Activated CD8-positive, alpha-beta memory T cell treated with anti-CD3 and anti-CD28 coated beads for 4 hours (primary cell): ENCODE measurements around the gene ELAVL3.
"Not testable (repeated sequence)": the region's sequence is repeated elsewhere in the genome, so short reads cannot be mapped to it uniquely, and the experiment has no call there.

ENCODE experiments used
- DNase-seq, 2 donors: peaks; one replicate each; pipeline ENCODE4 v3.0.0-alpha.2; 2020; ENCODE audit warnings: low read depth in 2 of 2

ELAVL3 gene

DNA sequence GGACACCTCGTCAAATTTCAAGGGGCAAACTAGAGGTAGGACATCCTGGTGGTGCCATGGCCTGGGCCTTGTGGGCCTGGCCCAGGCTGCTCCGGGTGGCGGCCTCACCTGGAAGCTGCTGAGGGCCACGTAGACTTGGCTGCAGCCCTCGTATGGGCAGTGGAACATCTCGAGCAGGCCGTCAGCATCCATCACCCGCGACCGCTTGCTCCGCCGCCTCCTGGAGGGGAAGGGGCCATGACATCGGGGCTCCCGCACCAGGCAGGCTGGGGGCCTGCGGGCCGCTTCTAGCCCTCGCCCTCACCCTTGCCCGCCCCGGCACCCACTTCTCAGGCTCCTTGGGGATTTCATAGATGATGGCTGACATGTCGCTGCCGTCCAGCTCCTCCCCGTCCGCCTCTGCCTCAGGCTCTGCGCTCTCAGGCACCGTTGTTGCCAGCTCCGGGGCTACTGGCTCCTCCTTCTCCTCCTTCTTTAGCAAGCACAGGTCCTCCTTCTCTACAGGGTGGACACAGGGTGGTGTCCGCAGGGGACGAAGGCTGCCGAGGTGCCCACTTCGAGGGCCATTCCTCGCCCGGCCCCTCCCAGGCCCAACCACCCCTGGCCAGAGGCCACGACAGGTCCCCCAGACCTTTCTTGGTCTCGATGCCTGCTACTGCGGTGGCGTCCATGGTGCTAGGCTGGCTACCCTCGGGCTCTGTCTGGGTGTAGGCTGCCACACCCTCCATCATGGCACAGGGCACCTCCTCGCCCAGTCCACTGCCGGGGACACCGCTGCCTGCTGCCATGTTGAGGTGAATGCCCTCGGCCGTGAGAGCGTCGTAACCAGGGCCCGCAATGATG is 6.0 kb upstream of the ELAVL3 start:
- DNase-seq: no peak

DNA sequence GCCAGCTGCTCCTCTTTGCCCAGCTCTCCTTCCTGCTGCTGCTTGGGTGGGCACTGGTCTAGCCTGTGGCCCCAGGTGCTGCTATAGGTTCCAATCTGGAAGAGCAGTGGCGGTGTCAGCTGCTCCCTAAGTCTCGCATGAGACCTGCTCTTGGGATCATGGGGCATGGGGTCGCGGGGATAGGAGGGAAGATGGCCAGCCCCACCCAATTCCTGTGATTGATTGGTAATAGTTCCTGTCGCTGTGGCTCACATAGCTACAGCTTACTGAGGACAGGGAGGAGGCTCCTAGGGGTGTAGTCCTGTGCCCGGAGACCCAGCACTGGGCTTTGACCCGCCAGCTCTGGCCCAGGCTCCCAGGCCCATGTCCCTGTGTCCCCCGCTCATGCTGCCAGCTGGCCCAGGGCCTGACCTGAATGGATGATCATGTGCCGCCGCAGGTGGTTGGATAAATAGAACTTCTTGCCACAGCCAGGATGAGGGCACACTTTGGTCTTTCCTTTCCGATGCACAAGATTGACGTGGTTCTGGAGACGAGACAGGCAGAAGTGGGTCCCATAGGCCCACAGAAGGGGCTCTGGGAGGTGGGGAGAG is 4.5 kb upstream of the ELAVL3 start:
- DNase-seq: no peak

DNA sequence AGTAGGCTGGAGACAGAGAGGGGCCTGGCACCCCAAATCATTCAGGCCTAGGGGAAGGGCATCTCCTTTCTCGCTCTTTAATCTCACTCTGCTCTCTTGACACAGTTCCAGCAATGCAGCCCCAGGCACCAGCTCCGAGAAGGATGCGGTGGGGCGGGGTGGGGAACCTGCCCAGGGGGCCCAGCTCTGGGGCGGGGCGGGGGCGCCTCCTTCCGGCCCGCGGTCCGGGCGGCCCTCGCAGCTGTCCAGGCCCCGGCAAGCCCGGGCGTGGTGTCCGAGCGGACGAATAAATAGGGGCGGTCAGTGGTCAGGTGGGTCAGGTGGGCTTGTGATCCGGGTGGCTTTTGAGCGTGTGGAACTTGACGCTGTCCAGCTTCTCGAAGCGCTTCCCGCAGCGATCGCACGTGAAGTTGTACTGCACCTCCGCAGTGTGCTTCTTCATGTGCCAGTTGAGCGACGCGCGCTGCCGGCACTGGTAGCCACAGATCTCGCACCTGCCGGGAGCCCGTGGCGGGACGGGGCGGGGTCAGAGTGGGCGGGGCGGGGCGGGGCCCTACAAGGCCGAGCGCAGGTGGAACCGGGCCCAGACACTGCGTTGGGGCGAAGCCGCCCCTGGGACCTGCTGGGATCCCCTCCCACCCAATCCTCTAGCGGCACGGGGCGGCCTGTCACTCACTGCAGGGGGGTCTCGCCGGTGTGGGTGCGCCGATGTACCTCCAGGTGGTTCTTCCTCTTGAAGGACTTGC is 2.7 kb upstream of the ELAVL3 start:
- DNase-seq: no peak

- peak; percentile 49 to 69 for DNase-seq
Observed at GRCh38 chr19:11482384-11483050, 1.7 kb upstream of the ELAVL3 start.

DNA sequence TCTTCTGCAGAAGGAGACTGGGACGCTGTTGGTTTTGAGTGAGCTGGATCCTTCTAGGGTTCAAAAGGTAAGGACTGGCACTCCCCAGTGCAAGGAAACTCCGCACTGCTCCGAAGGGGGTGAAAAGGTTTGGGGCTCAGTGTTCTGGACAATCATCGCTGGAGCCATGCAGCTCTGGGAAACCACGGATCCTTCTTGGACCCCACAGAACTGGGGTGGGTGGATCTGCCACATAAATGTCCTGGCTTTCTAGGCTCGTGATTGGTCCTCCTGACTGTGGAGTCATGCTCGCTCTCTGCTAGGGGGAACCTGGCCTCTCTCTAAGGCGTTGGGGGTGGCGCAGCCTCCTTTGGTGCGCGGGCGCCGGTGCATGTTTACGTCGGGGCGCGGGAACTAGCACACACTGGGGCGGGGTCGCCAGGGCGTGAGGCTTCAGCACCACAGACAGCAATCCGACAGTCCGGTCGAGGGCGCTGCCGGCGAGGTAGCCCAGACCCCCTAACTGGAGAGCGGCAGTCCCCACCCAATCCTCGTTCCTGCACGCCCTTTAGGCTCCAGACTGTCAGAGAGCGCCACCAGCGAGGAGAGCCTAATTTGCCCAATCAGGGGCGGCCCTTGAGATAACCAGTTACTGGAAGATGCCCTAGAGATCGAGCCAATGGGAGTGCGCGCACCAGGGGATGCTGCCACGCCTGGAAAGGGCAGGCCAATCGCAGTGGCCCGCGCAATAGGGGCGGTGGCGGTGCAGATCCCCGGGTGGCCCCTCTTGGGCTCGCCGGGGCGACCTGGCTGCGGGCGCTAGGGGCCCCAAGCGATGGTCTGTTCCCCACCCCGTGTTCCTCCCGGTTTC is 913 bp upstream of the ELAVL3 start:
- peak; percentile 21 to 50 for DNase-seq

GRCh38 chr19:11479898-11480714 is 740 bp downstream of the ELAVL3 start:
- DNase-seq: no peak

GRCh38 chr19:11479090-11479897 is 1.6 kb downstream of the ELAVL3 start:
- no peak for DNase-seq

GRCh38 chr19:11478167-11479089 is 2.4 kb downstream of the ELAVL3 start:
- DNase-seq: no peak

DNA sequence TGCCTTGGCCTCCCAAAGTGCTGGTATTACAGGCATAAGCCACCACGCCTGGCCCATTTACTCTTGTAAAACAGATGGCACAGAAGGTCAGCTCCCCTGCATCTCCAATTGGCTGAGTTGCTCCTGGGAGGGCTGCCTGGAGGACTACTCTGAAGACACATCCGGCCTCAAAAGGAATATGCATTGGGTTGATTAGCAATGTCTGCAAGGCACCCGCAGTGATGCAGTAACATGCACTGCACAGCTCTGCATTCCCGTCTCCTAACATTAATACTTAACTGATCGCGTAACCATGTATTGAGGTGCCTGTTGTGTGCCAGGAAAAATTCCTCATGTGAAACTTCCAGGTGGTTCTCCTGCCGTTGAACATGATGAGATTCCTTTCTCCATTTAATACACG is 5.0 kb downstream of the ELAVL3 start:
- no peak for DNase-seq

DNA sequence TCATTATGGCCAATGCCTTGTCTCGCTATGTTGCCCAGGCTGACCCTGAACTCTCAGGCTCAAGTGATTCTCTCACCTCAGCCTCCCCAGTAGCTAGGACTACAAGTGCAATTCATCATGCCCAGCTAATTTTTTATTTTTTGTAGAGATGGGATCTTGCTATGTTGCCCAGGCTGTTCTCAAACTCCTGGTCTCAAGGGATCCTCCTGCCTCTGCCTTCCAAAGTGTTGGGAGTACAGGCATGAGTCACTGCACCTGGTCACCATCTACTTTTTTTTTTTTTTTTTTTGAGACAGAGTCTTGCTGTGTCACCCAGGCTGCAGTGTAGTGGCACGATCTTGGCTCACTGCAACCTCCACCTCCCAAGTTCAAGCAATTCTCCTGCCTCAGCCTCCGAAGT is 5.5 kb downstream of the ELAVL3 start:
- DNase-seq: not testable (repeated sequence)

DNA sequence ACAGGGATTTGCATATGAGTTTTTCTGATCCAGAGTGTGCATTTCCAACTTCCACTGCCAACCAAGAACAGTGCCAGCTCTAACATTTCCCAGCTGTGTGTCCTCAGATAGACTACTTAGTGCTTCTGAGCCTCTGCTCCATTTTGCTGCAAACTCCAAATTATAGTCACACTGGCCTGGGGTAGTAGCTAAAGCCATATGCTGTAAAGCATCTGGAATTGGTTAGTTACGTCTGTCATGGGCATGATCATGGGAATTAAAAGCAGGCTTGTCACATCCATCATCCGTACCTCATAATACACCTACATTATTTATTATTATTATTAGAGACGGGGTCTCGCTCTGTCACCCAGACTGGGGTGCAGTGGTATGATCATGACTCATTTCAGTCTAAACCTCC is 7.1 kb downstream of the ELAVL3 start:
- no peak for DNase-seq

GRCh38 chr19:11468266-11468845 is 12.5 kb downstream of the ELAVL3 start:
- DNase-seq: not testable (repeated sequence)

GRCh38 chr19:11465600-11465999 is 15.2 kb downstream of the ELAVL3 start:
- no peak for DNase-seq

DNA sequence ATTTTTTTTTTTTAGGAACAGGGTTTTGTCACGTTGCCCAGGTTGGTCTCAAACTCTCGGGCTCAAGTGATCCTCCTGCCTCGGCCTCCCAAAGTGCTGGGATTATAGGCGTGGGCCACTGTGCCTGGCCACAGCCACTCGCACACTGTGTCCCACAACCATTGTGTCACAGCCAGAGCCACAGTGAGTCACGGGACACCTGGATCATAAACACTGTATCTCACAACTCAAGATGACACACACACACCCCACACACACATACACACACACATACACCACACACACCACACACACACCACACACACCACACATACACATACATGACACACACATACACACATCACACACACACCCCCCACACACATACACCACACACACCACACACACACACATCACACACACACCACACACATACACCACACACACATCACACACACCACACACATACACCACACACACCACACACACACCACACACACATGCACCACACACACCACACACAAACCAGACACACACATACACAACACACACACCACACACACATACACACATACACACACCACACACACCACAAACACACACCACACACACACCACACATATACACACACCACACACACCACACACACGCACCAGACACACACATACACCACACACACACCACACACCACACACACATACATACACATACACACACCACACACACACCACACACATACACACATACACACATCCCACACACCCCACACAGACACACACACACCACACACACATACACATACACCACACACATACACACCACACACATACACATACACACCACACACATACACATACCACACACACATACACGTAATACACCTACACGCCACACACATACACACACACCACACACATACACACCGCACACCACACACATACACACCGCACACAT is 16.2 kb downstream of the ELAVL3 start:
- DNase-seq: no peak

GRCh38 chr19:11463391-11463790 is 17.5 kb downstream of the ELAVL3 start:
- DNase-seq: no peak

- no peak for DNase-seq
Observed at GRCh38 chr19:11461453-11461852, 19.4 kb downstream of the ELAVL3 start.

GRCh38 chr19:11460207-11460606 is 20.6 kb downstream of the ELAVL3 start:
- no peak for DNase-seq
